ENCODE results near the gene NAXD.
"Not testable (repeated sequence)": the region's sequence is repeated elsewhere in the genome, so short reads cannot be mapped to it uniquely, and the experiment has no call there.

The NAXD gene

GRCh38 chr13:110628952-110629701 lies 13.8 kb downstream of the NAXD start:
- DNase-seq: no peak

GRCh38 chr13:110629735-110630134 lies 14.4 kb downstream of the NAXD start:
- DNase-seq: no peak

GRCh38 chr13:110630566-110631119 lies 15.3 kb downstream of the NAXD start:
- DNase-seq: no peak

DNA sequence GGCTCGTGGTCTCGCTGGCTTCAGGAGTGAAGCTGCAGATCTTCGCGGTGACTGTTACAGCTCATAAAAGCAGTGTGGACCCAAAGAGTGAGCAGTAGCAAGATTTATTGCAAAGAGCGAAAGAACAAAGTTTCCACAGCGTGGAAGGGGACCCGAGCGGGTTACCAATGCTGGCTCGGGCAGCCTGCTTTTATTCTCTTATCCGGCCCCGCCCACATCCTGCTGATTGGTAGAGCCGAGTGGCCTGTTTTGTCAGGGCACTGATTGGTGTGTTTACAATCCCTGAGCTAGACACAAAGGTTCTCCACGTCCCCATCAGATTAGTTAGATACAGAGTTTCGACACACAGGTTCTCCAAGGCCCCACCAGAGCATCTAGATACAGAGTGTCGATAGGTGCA lies 16.9 kb downstream of the NAXD start:
- DNase-seq: not testable (repeated sequence)

GRCh38 chr13:110633776-110634175 lies 18.4 kb downstream of the NAXD start:
- DNase-seq: no peak

DNA sequence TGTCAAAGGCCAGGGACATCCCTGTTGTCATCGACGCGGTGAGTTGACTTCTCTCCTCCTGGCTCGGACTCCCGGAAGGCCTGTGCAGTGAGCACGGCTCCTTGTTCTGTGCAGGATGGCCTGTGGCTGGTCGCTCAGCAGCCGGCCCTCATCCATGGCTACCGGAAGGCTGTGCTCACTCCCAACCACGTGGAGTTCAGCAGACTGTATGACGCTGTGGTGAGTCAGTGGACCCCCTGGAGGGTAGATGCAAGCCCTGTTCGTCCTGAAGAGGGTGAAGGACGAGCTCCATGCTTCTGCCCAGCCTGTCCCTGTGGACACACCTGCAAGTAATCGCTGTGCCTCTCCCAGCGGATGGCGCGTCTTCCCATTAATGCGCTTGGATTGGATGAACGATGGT lies 19.2 kb downstream of the NAXD start:
- no peak for DNase-seq

- DNase-seq: no peak
Measured at GRCh38 chr13:110635405-110636002, 20.2 kb downstream of the NAXD start.

DNA sequence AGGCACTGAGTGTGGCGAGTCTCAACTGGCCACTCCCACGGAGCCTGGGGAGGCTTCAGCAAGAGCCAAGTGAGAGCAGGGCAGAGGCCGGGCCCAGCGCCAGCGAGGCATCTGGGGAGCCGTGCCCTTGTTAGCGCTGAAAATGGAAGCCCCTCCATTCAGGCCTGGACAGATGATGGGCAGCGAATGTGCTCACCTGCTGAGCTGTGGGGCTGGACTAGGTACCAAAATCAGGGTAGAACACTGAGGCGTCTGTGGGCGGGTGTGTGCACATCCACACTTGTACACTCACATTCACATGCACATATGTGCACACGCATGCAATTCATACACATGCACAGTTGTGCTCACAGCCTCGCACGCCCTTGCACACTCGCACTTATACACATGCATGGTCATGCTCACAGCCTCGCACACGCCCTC lies 20.7 kb downstream of the NAXD start:
- no peak for DNase-seq

DNA sequence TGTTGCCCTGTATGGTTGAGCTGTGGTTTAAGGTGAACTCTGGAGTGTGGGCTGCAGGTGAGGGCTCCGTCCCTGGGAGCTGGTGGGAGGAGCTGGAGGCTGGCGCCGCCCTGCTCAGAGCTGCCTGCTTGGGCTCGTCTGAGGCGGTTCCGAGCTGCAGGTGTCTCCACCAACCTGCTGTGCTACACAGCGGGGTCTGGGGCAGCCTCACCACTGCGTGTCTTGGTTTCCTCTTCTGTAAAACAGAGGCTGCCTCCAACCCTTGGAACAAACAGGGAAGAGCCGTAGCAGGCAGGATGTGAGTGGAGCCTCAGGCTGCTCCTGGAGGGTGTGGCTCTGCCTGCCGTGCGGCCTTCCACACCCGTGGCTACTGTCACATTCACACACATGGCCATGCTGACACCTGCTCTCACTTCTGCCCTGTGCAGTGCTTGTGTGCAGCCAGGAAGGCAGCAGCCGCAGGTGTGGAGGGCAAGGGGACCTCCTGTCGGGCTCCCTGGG lies 21.4 kb downstream of the NAXD start:
- no peak for DNase-seq

DNA sequence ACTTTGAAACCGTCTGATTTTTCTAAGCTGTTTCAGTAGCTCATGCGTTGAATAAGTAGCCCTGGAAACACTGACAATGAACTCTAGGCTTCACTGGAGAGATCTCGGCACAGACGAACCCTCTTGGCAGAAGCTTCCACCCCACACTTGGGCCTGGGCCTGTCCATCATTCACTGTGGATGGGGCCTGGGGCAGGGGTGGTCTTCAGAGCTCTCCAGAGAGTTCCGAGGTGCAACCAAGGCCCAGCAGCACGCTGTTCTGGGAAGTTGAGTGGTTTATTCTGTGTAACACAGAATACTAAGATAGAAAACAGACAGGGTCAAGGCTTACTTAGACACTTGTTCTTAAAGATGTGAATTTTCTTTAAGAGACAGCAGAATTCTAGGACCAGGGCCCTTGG lies 21.9 kb downstream of the NAXD start:
- no peak for DNase-seq

DNA sequence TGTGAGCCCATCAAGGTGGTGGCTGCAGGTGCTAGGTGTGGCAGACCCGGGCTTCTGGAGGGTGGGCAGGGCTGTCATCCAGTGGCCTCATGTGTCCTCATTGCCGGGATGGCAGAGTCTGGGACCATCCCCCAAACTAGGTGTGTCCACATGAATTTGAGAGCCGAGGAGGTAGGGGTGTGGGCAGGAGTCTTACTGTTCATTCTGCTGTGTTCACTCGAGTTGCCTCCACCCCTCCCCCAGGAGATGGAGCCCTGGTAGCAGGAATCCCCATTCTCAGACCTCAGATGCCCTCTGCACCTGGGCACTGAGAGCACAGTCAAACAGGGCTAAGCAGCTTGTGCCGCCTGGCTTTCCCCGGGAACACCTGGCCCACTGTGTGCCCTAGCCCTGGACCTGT lies 22.4 kb downstream of the NAXD start:
- DNase-seq: no peak

DNA sequence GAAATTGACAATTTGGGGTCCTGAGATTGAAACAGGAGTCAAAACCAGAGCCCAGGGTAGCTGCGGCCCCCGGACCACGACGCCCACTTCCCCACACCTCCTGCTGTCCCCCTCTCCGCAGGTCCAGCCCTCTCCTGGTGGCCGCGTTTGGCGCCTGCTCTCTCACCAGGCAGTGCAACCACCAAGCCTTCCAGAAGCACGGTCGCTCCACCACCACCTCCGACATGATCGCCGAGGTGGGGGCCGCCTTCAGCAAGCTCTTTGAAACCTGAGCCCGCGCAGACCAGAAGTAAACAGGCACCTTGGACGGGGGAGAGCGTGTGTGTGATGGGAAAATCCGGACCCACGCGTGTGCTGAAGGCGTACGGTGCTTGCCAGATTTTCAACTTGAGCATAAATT lies 22.9 kb downstream of the NAXD start:
- DNase-seq: no peak

GRCh38 chr13:110638814-110639806 lies 23.8 kb downstream of the NAXD start:
- no peak for DNase-seq

DNA sequence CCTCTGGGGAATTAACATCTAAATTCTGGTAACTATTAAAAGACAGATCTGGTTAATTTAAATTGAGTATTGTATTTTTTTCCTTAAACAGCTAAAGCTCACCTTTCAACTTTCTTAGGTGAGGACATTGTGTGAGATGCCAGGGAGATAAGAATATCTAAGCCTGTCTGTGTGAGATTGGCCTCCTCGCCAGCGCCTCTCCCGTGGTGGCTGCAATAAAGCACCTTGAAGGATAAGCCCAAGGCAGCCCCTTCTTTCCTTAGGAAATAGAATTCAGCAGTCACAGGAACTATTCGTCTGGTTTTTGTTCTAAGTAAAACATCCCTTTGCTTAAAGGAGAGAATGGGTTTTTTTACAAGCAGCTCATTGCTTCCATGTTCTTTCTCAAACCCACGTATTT lies 24.6 kb downstream of the NAXD start:
- no peak for DNase-seq

DNA sequence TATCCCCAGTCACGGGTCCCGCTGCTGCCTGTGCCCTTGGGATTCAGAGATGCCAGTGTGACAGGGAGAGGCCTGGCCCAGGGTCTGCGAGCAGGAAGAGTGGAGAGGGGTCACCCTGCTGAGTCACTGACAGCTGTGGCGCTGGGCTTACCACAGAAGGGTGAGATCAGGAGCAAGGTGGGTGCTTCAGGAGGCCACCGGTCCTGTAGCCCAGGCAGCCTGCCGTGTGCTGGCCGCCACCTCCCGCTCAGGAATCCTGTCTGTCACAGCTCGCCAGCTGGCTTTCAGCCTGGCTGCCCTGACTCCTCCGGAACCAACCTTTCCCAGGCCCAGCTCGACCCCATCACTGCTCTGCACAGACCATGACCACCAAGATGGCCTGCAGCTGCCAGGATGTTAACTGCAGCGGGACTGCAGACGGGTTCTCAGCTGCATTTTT lies 25.3 kb downstream of the NAXD start:
- no peak for DNase-seq

DNA sequence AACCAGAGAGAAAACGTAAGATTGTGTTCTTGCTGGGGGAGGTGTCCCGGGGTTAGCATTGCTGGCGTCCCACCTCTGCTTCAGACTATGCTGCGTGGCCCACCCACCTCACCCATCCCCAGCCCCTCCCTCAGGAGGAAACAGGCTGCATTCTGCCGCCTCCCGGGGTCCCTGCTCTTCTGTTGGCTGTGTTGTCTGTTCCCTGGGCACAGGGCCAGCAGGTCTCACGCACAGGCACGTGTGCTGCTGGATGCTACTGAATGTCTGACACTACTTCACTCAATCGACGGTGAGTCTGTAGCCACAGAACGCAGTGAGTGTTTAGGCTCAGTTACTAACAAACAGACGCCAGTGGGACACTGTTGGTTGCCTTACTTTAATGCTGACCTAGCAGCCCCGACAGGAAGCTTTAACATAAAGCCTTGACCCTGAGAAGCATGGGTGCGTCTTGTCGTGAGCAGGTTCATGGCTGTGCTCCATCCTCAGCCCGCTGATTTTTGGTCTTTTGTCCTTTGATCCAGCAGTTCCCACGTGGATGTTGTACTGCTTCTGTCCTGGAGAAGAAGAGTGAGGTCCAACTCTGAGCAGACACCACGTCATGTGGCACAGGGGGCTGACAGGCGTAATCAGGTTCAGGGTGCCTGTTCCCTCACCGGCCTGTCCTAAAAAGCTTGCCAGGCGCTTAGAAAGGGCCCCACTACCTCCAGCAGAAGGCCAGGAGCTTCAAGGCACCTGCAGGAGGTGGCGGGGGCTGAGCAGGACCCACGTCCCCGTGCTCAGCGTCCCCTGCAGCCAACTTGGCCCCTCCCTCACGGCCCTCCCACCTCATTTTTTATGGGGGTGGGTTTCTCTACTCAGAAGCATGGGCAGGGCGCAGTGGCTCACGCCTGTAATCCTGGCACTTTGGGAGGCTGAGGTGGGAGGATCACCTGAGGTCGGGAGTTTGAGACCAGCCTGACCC lies 26.0 kb downstream of the NAXD start:
- no peak for DNase-seq

DNA sequence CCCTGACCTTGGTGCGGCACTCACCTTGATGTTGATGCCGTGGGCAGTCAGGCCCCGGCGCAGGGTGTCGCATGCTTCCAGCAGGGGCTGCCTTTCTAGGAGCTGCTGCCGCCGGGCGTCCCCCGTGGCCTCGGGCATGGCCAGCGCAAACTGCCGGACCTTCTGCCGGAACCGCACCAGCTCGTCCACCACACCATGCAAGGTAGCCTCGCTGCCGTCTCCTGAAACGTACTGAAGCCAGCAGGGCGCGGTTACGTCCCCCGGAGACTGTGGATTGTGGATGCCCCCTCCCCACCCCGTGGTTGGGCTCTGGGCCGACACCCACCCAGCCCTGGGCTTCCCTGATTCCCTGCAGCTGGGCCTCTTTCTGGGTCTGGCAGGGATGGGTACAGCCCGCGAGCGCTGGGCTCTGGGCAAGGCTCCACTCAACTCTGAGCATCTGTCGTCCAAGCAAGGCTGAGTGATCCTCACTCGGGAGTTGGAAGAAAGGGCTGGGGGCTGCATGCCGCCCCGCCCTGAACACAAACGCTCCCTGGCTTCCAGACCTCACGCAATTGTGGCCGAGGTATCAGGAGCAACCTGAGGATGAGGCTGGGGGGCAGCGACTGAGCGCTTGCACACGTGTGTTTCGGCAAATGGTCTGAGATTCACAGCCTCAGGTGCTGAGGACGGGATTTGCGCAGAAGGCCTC lies 27.1 kb downstream of the NAXD start:
- DNase-seq: no peak

DNA sequence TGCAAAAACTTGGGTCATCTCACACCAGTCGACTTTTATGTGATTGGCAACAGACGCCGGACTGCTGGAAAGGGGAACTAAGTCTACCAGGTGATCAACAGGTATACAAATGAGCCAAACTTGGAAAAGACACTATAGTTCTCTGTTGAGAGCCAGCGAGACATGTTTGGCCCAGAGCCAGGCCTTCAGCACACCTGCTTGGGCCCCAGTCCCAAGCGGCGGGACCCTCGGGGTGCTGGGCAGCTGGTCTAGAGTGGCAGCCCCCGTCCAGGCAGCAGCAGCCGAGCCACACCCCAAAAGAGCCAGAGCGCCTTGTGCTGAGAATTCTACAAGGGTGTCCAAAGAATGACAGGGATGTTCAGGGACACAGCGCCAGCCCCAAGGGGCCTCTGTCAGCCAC lies 28.0 kb downstream of the NAXD start:
- DNase-seq: no peak

DNA sequence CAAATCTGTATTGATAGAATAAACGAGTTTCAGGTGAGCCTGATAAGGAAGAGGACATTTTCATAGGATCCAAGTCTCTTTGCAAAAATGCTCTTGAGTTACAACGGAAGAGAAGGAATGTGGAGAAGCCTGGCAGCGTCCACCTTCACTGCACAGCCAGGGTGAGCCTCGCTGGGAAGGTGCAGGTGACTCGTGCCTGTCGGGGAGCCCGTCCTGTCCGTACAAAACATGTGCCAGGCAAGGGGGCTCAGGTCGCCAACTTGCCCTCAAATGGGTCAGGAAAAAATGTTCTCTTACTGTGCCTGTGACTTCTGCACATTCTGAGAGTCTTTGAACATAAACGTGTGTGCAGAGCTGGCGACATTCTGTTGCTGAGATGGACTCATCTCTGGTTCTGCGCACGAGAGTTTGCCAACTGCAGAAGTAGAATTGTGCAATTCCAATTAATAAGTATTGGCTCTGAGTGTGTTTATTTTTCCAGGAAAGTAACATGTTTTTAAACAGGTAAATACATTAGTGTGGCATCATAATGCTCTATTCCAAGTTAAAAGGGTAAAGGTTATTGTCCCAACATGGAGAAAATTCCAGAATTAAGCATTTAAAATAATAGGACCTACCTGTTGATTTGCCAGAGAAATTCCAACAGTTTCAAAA lies 28.6 kb downstream of the NAXD start:
- no peak for DNase-seq

DNA sequence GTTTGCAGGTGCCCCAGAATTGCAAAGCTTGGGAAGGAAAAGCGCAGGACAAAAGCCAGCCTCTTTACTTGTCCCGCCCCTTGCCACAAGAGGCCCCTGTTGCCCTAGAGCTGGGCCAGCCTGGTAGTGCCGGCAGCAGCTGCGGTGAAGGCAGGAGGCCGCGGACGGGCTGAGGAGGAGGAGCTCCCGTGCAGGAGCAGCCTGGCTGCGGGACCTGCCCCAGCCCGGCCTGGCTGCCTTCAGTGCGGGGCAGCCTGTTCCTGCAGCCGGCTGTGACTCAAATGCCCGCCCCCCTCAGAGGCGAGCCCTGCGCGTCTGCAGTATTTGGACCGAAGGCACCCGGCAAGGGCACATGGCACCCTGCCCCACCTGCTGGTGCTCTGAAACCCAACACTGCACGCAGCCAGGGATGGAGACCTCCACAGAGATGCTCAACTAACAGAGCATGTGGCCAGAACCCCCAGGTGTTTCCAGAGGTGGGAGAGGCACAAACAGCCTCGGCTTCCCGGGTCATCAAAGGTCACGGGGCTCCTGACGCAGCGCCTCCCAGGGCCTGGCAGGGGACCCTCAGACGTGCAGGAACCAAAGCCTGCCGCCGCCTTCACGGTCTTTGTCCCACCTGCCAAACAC lies 29.7 kb downstream of the NAXD start:
- peak; percentile 64 to 86 for DNase-seq

All from cerebellar nuclear complex (tissue), 1 donor.